ENCODE measurements around the gene KRI1. TPM values are rescaled to one million over a fixed set of nuclear protein-coding genes. Genes with fewer than 3 reads are reported as not detected.

Gene KRI1
- polyA plus RNA-seq, 1 of the 3 experiments (the other 2 are of a cell fraction), result 26.7 TPM

GRCh38 chr19:10603873-10604459 is 38.2 kb upstream of the KRI1 start (continued):
- TF ChIP-seq, protein P1, sequence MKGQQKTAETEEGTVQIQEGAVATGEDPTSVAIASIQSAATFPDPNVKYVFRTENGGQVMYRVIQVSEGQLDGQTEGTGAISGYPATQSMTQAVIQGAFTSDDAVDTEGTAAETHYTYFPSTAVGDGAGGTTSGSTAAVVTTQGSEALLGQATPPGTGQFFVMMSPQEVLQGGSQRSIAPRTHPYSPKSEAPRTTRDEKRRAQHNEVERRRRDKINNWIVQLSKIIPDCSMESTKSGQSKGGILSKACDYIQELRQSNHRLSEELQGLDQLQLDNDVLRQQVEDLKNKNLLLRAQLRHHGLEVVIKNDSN (IDR thresholded peaks at IDR 0.05; ENCODE audit: borderline replicate concordance, low read depth), result no peak
- no peak for TF ChIP-seq POLR2AphosphoS5 (IDR thresholded peaks at IDR 0.05; ENCODE audit: low read depth, low read length)
- TF ChIP-seq RAD21 (IDR thresholded peaks at IDR 0.05; ENCODE audit: low read length), result no peak

DNA sequence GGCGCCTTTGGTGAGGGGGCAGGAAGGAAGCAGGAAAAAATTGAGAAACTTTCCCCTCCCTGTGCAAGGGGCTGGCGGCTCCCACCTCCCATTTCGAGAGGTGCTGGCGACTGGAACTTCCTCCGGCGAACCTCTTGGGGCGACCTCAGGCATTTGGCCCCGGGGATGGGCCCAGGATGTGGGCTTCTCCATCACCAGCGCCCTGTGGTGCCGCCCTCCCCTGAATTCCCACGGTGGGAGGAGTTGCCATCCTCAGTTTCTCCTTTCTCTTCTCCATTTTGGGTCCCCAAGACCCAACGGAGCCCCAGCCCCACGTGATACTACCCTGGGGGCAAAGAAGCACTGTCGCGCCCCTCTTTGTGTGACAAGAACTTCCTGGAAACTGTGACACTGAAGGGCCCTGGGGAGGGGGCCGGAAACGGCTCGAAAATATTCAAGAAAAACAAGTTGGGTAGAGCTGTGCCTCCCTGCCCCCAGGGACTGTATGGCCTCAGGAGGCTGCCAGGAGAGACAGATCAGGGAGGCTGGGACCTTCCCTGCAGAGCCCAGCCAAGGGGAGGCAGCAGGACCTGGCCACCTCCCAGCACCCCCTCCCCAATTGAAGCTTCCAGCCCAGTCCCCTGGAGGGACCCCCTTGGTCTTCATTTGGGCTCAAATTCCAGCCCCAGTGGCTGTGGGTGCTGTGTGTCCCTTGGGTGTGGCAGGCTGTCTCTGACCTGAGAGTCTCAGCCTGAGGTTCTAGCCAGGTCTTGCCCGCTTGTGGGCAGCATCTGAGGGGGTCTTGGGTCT is 37.5 kb upstream of the KRI1 start:
- peak overlapping the region; percentile 54 to 83; a peak in 3 of 4 replicates for H3K27ac ChIP-seq (ENCODE audit: low read depth in 2 of 2, low read length in 1 of 2)
- peaks cover 37% of the 10 kb centered on the region for H3K79me2 ChIP-seq (ENCODE audit: insufficient read depth)
- peaks cover 0 to 8% of the 10 kb centered on the region in 2 experiments; a peak in 1 of 4 replicates for H3K4me1 ChIP-seq (ENCODE audit: control insufficient read depth in 1 of 2, insufficient read depth in 2 of 2, low read depth in 1 of 2, low read length in 1 of 2)
- no peaks in the 10 kb centered on the region for H3K9me3 ChIP-seq
- DNase-seq, result peak; percentile 53
- H4K20me1 ChIP-seq (ENCODE audit: insufficient read depth), result no peaks in the 10 kb centered on the region
- H3K4me3 ChIP-seq (ENCODE audit: low read depth in 2 of 2, low read length in 1 of 2), result peak overlapping the region; percentile 69 to 95
- H3K27me3 ChIP-seq (ENCODE audit: insufficient read depth), result peaks cover 15% of the 10 kb centered on the region; the same call in 1 of the 2 replicates
- ChIA-PET POLR2A (interaction anchor here (1.1 to 1.5 kb wide), 2 partner anchors 9 to 41 kb away, joined by 3 to 4 read pairs; no protein-coding TSS in a partner anchor), CTCF (interaction anchor here (1.3 to 8.0 kb wide), 6 partner anchors 14 to 186 kb away, joined by 3 to 51 read pairs (median 10); partner anchors contain the start of gene QTRT1)
- peak overlapping the region; percentile 99; the same call in 1 of the 2 replicates for H2AFZ ChIP-seq (ENCODE audit: low read depth)
- H3K4me2 ChIP-seq, result peak overlapping the region; percentile 95
- H3F3A ChIP-seq (replicated peaks; ENCODE audit: insufficient read depth), result no peaks in the 10 kb centered on the region
- H3K9ac ChIP-seq, result peak overlapping the region; percentile 81
- H3K36me3 ChIP-seq (replicated peaks in 1 of 2; ENCODE audit: control insufficient read depth in 1 of 2, insufficient read depth in 2 of 2, low read length in 1 of 2), result no peaks in the 10 kb centered on the region
- no peak for TF ChIP-seq PBX3 (IDR thresholded peaks at IDR 0.05)
- TF ChIP-seq NFIC (IDR thresholded peaks at IDR 0.05; ENCODE audit: borderline replicate concordance), result no peak
- no peak for TF ChIP-seq TAF1 (IDR thresholded peaks at IDR 0.05; ENCODE audit: borderline replicate concordance, low read depth, low read length)
- TF ChIP-seq CHD2 (IDR thresholded peaks at IDR 0.05; ENCODE audit: low read length, partially characterized antibody), result no peak
- TF ChIP-seq RAD21 (IDR thresholded peaks at IDR 0.05; ENCODE audit: low read length), result no peak
- TF ChIP-seq EP300 (IDR thresholded peaks at IDR 0.05; ENCODE audit: borderline replicate concordance in 1 of 2, low read depth in 1 of 2, low read length in 1 of 2), result no peak
- H3K9me2 ChIP-seq, result no peaks in the 10 kb centered on the region
- 62% methylated on average over 9 of the region's 19 CpGs for WGBS (ENCODE audit: low lambda C conversion rate)

Data from SK-N-SH (cell line).